IPS DF 6.9 (cell line): ENCODE measurements around the gene TM7SF2.

Experiments used
- DNase-seq: peaks from one replicate; pipeline ENCODE4 v3.0.0-alpha.2; 2013; ENCODE audit warnings: low read depth, low spot score
- H3K27ac ChIP-seq: one replicate; pipeline ENCODE4 v1.5.1; 2013; ENCODE audit warnings: low read length, control low read depth
- H3K27me3 ChIP-seq: 2 replicates; pipeline ENCODE4 v1.6.1; 2013; ENCODE audit warnings: mild to moderate bottlenecking, low read length; ENCODE audit not compliant: control insufficient read depth, insufficient read depth
- H3K36me3 ChIP-seq: 2 replicates; pipeline ENCODE4 v1.6.1; 2013; ENCODE audit warnings: low read length; ENCODE audit not compliant: control insufficient read depth, insufficient read depth
- H3K4me1 ChIP-seq: 2 replicates; pipeline ENCODE4 v1.6.1; 2013; ENCODE audit warnings: low read length; ENCODE audit not compliant: control insufficient read depth, insufficient read depth
- H3K4me3 ChIP-seq: 2 replicates; pipeline ENCODE4 v1.5.1; 2013; ENCODE audit warnings: mild to moderate bottlenecking, low read length
- H3K9me3 ChIP-seq: 2 replicates; pipeline ENCODE4 v1.6.1; 2013; ENCODE audit warnings: low read length, inconsistent platforms; ENCODE audit not compliant: control insufficient read depth, insufficient read depth
- WGBS: extraction: QIAGEN DNeasy Blood & Tissue Kit; methylation state at CpG from one replicate; pipeline ENCODE4 v1.1.7; 2013; ENCODE audit warnings: mixed read lengths, missing lambda C conversion rate; ENCODE audit not compliant: insufficient read length, insufficient coverage; 5-methylcytosine and 5-hydroxymethylcytosine counted together

TM7SF2 gene

DNA sequence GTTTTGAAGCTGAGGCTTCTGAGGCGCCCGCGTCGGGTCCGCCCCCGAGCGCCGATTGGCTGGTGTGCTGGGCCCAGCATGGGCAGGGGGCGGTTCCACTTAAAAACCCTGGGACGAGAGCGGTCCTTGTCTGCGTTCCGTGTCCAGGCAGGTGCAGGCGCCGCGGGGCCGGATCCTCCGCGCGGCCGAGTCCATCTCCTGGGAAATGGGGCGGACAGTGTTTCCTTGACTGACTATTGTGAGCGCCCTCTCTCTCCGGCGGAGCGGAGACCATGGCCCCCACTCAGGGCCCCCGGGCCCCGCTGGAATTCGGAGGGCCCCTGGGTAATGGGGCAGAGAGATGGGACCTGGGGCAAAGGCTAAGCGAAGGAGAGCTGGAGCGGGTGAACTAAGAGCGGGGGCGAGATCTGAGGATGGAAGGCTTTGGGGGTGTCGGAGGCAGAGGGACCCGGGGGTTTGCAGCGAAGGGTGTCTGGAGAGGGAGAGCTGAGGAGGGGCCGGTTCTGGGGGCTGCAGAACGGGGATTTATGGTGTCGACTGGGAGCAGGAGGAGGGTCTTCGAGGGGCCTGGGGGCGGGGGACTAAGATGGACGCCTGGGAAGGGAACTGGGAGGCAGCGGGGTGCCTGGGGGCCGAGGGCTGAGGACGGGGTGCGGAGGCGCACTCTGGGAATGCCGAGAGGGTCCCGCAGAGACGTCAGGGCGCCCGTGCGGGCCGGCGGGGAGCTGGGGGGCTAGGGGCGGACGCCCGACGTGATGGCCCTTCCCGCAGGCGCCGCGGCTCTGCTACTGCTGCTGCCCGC lies at the start of gene TM7SF2:
Gene TM7SF2, plus strand, starts transcription at position 129 of the 802 bp plus-strand sequence. Its CDS starts 144 bp downstream, at position 273.
- WGBS = no CpG with 5 or more reads among the region's 64 CpGs
- Histone ChIP-seq H3K27me3 (no peaks in the 10 kb centered on the region), H3K4me3 (peak within 1 kb of the TSS; percentile 79; the same call in 1 of the 2 replicates), H3K36me3 (peaks cover 23% of the 10 kb centered on the region; the same call in 1 of the 2 replicates), H3K4me1 (peaks cover 2% of the 10 kb centered on the region), H3K27ac (no peak within 1 kb of the TSS), H3K9me3 (no peaks in the 10 kb centered on the region)
- peak; percentile 79 for DNase-seq

DNA sequence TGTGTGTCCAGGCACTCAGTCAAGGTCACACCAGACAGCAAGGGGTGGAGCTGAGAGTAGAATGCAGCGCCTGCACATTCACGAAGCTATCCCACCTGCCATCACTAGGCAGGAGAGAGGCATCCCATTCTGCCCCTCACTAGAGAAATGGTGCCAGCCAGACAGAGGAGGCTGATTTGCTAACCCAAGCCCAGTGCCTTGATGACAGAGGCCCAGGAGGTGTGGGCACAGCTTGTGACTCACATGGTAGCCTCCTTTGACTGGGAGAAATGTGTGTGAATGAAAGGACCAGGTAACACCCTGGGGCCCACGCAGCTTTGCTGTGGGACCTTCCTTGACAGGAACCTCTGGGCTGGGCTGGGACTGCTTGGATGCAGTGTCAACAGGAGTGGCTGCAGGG lies 48.1 kb upstream of the TM7SF2 start:
- no peak for DNase-seq
- WGBS = no CpG with 5 or more reads among the region's 3 CpGs
- no peaks in the 10 kb centered on the region for H3K9me3 ChIP-seq
- H3K4me3 ChIP-seq = no peak overlapping the region
- peaks cover 9% of the 10 kb centered on the region for H3K4me1 ChIP-seq
- H3K27me3 ChIP-seq = no peaks in the 10 kb centered on the region
- H3K36me3 ChIP-seq = no peaks in the 10 kb centered on the region
- H3K27ac ChIP-seq = no peak overlapping the region

DNA sequence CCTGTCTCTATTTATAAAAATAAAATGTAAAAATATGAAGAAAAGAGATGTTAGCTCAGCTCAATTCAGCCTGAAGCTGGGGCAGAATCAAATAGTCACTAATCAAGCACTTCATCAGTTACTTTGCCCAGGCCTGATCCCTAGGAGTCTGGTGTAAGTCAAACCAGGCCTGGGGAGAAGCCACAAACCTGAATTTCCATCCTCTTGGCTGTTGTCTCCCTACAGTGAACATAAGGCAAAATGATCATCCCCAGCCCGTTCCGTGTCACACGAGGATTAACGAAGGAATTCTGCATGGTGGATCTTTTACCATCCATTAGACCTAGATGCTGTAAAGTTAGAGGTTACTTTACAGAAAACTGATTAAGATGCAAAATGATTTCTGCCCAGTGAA lies 46.8 kb upstream of the TM7SF2 start:
- no CpG with 5 or more reads among the region's 4 CpGs for WGBS
- Histone ChIP-seq H3K27ac (no peak overlapping the region), H3K4me1 (peaks cover 9% of the 10 kb centered on the region), H3K9me3 (no peaks in the 10 kb centered on the region), H3K27me3 (no peaks in the 10 kb centered on the region), H3K4me3 (no peak overlapping the region), H3K36me3 (no peaks in the 10 kb centered on the region)
- DNase-seq = no peak

DNA sequence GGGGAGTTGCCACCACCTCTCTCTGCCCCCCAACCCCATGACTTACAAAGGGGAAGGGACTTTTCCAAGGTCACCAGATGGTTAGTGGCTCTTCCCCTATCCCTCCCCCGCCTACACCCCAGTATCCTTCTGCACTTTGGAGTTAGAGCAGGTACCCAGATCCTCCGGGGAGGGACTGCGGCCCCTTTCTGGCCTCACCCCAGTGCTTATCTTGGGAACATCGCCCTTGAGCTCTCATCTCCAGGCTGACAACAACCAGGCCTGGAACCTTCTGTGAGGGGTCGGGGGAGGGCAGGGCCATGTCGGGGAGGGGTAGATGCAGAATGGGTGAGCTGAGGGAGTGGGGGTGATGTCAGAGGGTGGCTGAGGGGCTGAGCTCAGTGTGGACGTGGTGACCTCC lies 45.8 kb upstream of the TM7SF2 start:
- Histone ChIP-seq H3K36me3 (no peaks in the 10 kb centered on the region), H3K4me3 (no peak overlapping the region), H3K4me1 (peaks cover 9% of the 10 kb centered on the region), H3K27me3 (no peaks in the 10 kb centered on the region), H3K27ac (no peak overlapping the region), H3K9me3 (no peaks in the 10 kb centered on the region)
- no CpG with 5 or more reads among the region's 7 CpGs for WGBS
- DNase-seq = no peak

DNA sequence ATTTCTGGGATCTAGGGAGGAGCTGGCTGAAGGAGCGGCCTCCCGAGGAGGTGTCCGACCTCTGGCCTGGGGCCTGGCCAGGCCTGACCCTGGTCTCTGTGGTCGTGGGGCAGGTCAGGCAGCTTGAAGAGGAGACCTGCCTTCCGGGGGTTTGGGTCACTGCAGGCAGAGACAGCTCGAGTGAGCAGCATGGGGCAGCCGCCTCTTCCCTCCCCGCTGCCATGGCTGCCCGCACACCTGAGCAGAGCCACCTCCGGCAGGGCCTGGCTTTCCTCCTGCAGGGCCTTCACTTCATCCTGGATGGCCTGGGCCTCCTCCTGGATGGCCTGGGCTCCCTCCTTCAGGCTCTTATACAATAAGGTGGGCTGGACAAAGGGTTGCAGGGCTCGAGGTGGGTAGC lies 45.4 kb upstream of the TM7SF2 start:
- Histone ChIP-seq H3K9me3 (no peaks in the 10 kb centered on the region), H3K4me3 (no peak overlapping the region), H3K4me1 (peaks cover 9% of the 10 kb centered on the region), H3K27ac (no peak overlapping the region), H3K36me3 (no peaks in the 10 kb centered on the region), H3K27me3 (no peaks in the 10 kb centered on the region)
- DNase-seq = no peak
- no CpG with 5 or more reads among the region's 11 CpGs for WGBS

DNA sequence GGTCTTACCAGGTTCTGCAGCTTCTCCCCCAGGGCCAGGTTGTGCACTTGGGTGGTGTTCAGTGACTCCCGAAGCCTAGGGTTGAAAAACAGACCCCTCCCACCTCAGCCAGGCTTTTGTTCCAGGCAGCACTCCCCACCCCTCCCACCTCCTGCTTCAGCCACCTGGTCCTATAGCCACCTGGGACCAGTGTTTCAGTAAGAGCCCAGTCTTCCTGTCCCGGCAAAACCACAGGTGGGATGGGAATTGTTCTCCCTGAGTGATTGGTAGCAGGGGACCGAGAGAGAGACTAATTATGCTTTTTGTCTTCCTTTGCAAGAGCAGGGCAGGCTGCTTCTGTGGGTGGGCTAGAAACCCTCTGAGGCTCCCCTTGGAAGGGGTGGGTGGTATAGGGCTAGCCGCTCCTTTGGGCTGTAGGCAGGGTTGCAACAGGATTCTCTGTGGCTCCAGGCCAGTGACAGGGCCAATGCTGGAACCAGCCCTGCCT lies 44.8 kb upstream of the TM7SF2 start:
- H3K4me1 ChIP-seq = peaks cover 9% of the 10 kb centered on the region
- peak; percentile 50 for DNase-seq
- H3K27me3 ChIP-seq = no peaks in the 10 kb centered on the region
- no peaks in the 10 kb centered on the region for H3K9me3 ChIP-seq
- no peak overlapping the region for H3K4me3 ChIP-seq
- WGBS = no CpG with 5 or more reads among the region's 4 CpGs
- no peaks in the 10 kb centered on the region for H3K36me3 ChIP-seq
- H3K27ac ChIP-seq = no peak overlapping the region

DNA sequence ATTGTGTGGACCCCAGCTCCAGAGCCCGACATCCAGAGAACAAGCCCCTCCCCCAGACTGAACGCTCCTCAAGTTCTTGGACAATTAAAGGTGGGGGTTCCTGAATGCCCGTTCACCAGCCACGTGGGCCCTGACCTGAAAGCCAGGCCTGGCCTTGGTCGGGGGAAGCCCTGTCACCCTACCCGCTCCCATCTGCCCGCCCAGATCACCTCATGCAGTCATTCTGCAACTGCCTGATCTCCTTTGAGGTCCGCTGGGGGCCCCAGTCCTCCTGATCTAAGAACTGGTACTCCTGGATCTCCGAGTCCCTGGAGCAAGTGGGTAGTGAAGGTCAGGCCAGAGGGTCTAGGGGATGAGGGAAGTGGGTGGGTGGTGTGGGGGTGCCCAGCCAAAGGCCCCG lies 44.2 kb upstream of the TM7SF2 start:
- Histone ChIP-seq H3K9me3 (no peaks in the 10 kb centered on the region), H3K4me3 (no peak overlapping the region), H3K27me3 (no peaks in the 10 kb centered on the region), H3K4me1 (peaks cover 9% of the 10 kb centered on the region), H3K36me3 (no peaks in the 10 kb centered on the region), H3K27ac (no peak overlapping the region)
- WGBS = no CpG with 5 or more reads among the region's 10 CpGs
- DNase-seq = no peak

DNA sequence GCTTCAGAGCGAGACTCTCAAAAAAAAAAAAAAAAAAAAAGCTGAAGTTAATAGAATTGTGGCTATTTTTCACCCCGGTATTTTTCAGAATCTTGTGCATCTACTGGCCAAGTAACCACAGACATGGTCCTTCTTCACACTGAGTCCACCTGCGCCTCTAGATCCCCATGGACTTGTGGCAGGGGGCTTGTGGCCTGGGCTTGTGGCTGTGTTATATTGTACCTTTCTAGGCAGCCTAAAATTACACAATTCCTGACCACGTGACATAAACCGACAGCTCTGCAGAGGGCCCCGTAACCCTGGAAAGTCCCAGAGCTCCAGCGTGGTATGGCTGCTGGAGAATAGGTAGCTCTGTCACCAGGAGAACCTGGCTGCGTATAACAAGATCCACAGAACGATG lies 42.5 kb upstream of the TM7SF2 start:
- Histone ChIP-seq H3K4me3 (no peak overlapping the region), H3K27ac (no peak overlapping the region), H3K27me3 (no peaks in the 10 kb centered on the region), H3K9me3 (no peaks in the 10 kb centered on the region), H3K36me3 (no peaks in the 10 kb centered on the region), H3K4me1 (peaks cover 9% of the 10 kb centered on the region)
- WGBS = no CpG with 5 or more reads among the region's 9 CpGs
- DNase-seq = no peak

DNA sequence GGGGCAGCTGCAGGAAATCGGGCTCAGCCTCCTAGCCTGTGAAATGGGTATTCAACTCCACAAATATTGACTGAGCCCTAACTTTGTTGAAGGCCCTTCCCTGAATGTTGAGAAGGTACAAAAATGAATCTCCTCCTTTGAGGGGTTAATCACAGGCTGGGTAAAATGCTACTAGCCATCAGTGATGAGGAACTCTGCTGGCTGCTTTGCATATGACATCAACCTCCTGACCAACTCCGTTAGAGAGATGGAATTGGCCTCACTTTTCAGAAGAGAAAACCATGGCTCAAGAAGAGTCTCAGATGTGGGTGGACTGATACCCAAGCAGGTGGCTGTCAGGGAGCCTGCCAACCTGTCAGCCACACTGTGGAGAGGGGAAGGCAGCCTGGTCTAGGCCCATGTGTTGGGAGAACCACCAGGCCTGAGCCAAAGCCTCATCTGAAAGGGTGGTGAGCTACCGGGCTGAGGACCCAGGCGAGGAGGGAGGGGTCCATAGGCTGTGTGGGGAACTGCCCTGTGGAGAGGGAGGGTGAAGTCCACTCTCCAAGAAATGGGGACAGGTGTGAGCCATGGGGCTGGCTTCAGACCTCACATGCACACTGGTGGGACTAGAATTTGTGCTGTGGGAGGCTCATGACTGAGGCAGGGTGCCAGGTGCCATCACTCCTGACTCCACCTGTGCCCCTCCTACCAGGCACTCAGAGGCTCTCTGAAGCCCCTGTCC lies 39.6 kb upstream of the TM7SF2 start:
- H3K4me3 ChIP-seq = no peak overlapping the region
- no peak overlapping the region for H3K27ac ChIP-seq
- peaks cover 1% of the 10 kb centered on the region; the same call in 1 of the 2 replicates for H3K4me1 ChIP-seq
- H3K9me3 ChIP-seq = no peaks in the 10 kb centered on the region
- no CpG with 5 or more reads among the region's 4 CpGs for WGBS
- H3K27me3 ChIP-seq = no peaks in the 10 kb centered on the region
- H3K36me3 ChIP-seq = no peaks in the 10 kb centered on the region
- no peak for DNase-seq

DNA sequence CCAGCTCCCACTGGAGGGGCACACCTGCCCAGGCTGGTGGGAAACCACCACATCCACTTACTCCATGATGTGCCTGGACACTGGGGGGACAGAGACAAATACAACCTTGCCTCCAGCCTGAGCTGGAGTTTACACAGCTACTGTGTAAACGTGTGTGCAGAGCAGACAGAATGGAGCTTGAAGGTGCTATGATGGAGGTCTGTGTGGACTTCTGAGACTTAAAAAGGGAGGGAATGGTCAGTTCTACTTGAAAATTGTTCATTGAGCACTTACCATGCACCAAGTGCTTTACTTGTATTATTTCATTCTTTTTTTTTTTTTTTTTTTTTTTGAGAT lies 39.1 kb upstream of the TM7SF2 start:
- Histone ChIP-seq H3K27me3 (no peaks in the 10 kb centered on the region), H3K4me1 (no peaks in the 10 kb centered on the region), H3K36me3 (0 out of 2 replicates have a peak, but pooled peaks cover 3% of the 10 kb centered on the region), H3K27ac (no peak overlapping the region), H3K4me3 (no peak overlapping the region), H3K9me3 (no peaks in the 10 kb centered on the region)
- WGBS = no CpG with 5 or more reads among the region's 1 CpG
- no peak for DNase-seq
